Pancreas (tissue), 10 donors: ENCODE measurements around the gene F11. TPM values are rescaled to one million over a fixed set of nuclear protein-coding genes. Genes with fewer than 3 reads are reported as not detected.

Experiments
- ATAC-seq, 4 donors: fragments of 200-7000 bp; cut with Tn5 transposase; one replicate each; pipeline versions ENCODE4 v1.8.0 to v1.9.1; 2020; ENCODE audit warnings: mild to moderate bottlenecking in 4 of 4, moderate library complexity in 4 of 4
- DNase-seq, 6 donors: peaks; one replicate each; pipeline ENCODE4 v3.0.0-alpha.2; 2020
- FAIRE-seq: peaks from 2 replicates; lab custom pipeline; 2012; peaks lifted over from hg19 to GRCh38; lab: Jason Lieb, UNC
- H3K27ac ChIP-seq, 4 donors: fragments of 200-600 bp; sonication (generic); 1 replicate in 3 of 4; 2 replicates in 1 of 4; pipeline versions ENCODE4 v1.5.0 to v1.8.0; 2020
- H3K27me3 ChIP-seq, 4 donors: fragments of 200-600 bp; one replicate each; pipeline ENCODE4 v1.8.0; 2021
- H3K36me3 ChIP-seq, 3 donors: fragments of 200-600 bp; sonication (generic) in 1 of 3; one replicate each; pipeline versions ENCODE4 v1.5.0 to v1.8.0; 2020 to 2021
- H3K4me1 ChIP-seq, 3 donors: fragments of 200-600 bp; one replicate each; pipeline ENCODE4 v1.8.0; 2021
- H3K4me3 ChIP-seq, 4 donors: fragments of 200-600 bp; sonication (generic) in 2 of 4; one replicate each; pipeline versions ENCODE4 v1.5.0 to v1.8.0; 2020 to 2021
- H3K9me3 ChIP-seq, 4 donors: fragments of 200-600 bp; one replicate each; pipeline ENCODE4 v1.8.0; 2021
- CTCF ChIP-seq, 4 donors: fragments of 200-600 bp; sonication (generic) in 3 of 4; IDR thresholded peaks; one replicate each; pipeline versions ENCODE4 v1.5.0 to v1.8.0; 2021; ENCODE audit warnings: antibody characterized with exemption in 4 of 4
- WGBS, 2 donors: extraction: QIAGEN DNeasy Blood & Tissue Kit; methylation state at CpG; one replicate each; pipeline ENCODE4 v1.1.7; 2013; 5-methylcytosine and 5-hydroxymethylcytosine counted together
- intact Hi-C, 3 donors: fragments of 100-400 bp; cut with DNase I; formaldehyde crosslinking; loops; one replicate each; pipeline versions ENCODE4 v1.11.1 to v1.14.2; 2022
- polyA plus RNA-seq, 2 donors: library from polyadenylated mRNA; stranded (reverse); fragments of 200-250 nt; gene quantifications; one replicate each; pipeline ENCODE4 v1.2.3, GENCODE V29; 2013
- total RNA-seq, 6 donors: library from RNA; stranded (reverse); fragmentation: NEBNext Ultra II Directional in 4 of 6; extraction: Animal tissue kit (Norgen Biotek cat#: 25700) in 4 of 6; gene quantifications; one replicate each; pipeline versions ENCODE4 v1.2.1 to v1.2.4, GENCODE V29; 2021 to 2023
- donor health status: healthy with polysubstance abuse.
- donor health status: DM: no; HTN: no; CAD: no; lungs with moderate emphysema.
- donor health status: DM: no; HTN: no; CAD: no.
- donor health status: control.
- donor health status: control.
- donor health status: Bipolar disorder and iron deficiency.
- donor health status: DM: yes; HTN: yes; CAD: no.
- donor health status: DM: no; HTN: no; CAD: no.
- donor health status: DM: no; HTN: no; CAD: no.
- donor health status: DM: yes; HTN: yes; CAD: no.

F11 gene
- total and polyA plus RNA-seq, 8 donors = 10.2 to 65.3 (median 31.4) TPM

GRCh38 chr4:186297013-186297645, 31.1 kb downstream of the F11 start:
- peaks cover 0 to 5% (median 0%) of the 10 kb centered on the region in 3 donors for H3K4me1 ChIP-seq
- FAIRE-seq = peak; percentile 97
- H3K27ac ChIP-seq = peak overlapping the region in 1 of 4 donors; percentile 33
- ATAC-seq = peak in 3 of 4 donors; percentile 76 to 86 (median 81)
- H3K36me3 ChIP-seq = no peaks in the 10 kb centered on the region
- peak; percentile 23 to 69 (median 56) for TF ChIP-seq CTCF (IDR thresholded peaks at IDR 0.05)
- H3K4me3 ChIP-seq = peak overlapping the region in 1 of 4 donors; percentile 10
- intact Hi-C loops = loop anchor here in 2 of 3 donors (5.0 kb wide), 1 partner anchor 290 kb away; no protein-coding TSS in a partner anchor
- H3K9me3 ChIP-seq = no peaks in the 10 kb centered on the region
- DNase-seq = peak in 1 of 6 donors; percentile 22
- no peaks in the 10 kb centered on the region for H3K27me3 ChIP-seq
- WGBS, 2 donors = 39 to 47% methylated on average over 21 of the region's 21 CpGs

GRCh38 chr4:186298031-186298647, 32.1 kb downstream of the F11 start:
- Histone ChIP-seq H3K4me3 (no peak overlapping the region), H3K27me3 (no peaks in the 10 kb centered on the region), H3K36me3 (no peaks in the 10 kb centered on the region), H3K27ac (no peak overlapping the region), H3K9me3 (no peaks in the 10 kb centered on the region), H3K4me1 (peaks cover 0 to 5% (median 0%) of the 10 kb centered on the region in 3 donors)
- DNase-seq (no peak), ATAC-seq (no peak), FAIRE-seq (no peak)
- intact Hi-C loops = loop anchor here in 2 of 3 donors (5.0 kb wide), 1 partner anchor 289 kb away; no protein-coding TSS in a partner anchor
- no peak for TF ChIP-seq CTCF (IDR thresholded peaks at IDR 0.05)
- 62 to 69% methylated on average over 39 of the region's 39 CpGs for WGBS, 2 donors

- H3K27me3 ChIP-seq = no peaks in the 10 kb centered on the region
- ATAC-seq = peak in 1 of 4 donors; percentile 29
- no peak overlapping the region for H3K4me3 ChIP-seq
- H3K9me3 ChIP-seq = no peaks in the 10 kb centered on the region
- TF ChIP-seq CTCF (IDR thresholded peaks at IDR 0.05) = no peak
- no peak for DNase-seq
- no peaks in the 10 kb centered on the region for H3K36me3 ChIP-seq
- H3K4me1 ChIP-seq = peaks cover 0 to 5% (median 0%) of the 10 kb centered on the region in 3 donors
- 44 to 54% methylated on average over 5 of the region's 5 CpGs for WGBS, 2 donors
- intact Hi-C loops = loop anchor here in 2 of 3 donors (5.0 kb wide), 1 partner anchor 288 kb away; no protein-coding TSS in a partner anchor
- H3K27ac ChIP-seq = no peak overlapping the region
- FAIRE-seq = no peak
These were observed 33.3 kb downstream of the F11 start for GRCh38 chr4:186299291-186299690.

GRCh38 chr4:186300659-186301390, 34.8 kb downstream of the F11 start:
- Histone ChIP-seq H3K4me1 (peaks cover 0 to 5% (median 0%) of the 10 kb centered on the region in 3 donors), H3K27me3 (no peaks in the 10 kb centered on the region), H3K36me3 (no peaks in the 10 kb centered on the region), H3K27ac (no peak overlapping the region), H3K4me3 (no peak overlapping the region), H3K9me3 (no peaks in the 10 kb centered on the region)
- 72 to 84% methylated on average over 6 of the region's 6 CpGs for WGBS, 2 donors
- FAIRE-seq = peak; percentile 57
- no peak for ATAC-seq
- no peak for TF ChIP-seq CTCF (IDR thresholded peaks at IDR 0.05)
- DNase-seq = no peak
- intact Hi-C loops = no loop called here
